ENCODE results near the gene ZFP69B.
A peak's percentile ranks its signal among the peaks of the same experiment; 100 is the strongest.

The ZFP69B gene

DNA sequence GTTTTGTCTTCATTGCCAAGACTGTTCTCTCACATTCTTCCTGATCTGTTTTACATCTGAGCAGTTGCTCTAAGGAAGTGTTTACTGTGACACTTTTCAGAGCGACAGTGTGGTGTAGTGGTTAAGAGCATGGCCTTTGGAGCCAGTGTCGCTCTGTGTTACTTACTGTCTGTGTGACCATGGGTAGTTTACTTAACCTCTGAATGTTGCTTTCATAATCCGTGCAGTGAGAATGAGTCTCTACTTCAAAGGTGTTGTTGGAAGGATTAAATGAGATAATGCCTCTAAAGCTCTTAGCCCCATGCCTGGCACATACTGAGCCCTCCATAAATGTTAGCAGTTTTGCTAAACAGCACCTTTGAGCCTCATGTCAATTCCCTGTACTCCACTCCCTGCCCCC lies 35.9 kb upstream of the ZFP69B start (continued):
- TF ChIP-seq ZNF837 (tag by site-specific recombination; IDR thresholded peaks at IDR 0.05) (no peak), REST (tag by site-specific recombination; IDR thresholded peaks at IDR 0.05) (no peak), ZNF777 (tag by site-specific recombination; IDR thresholded peaks at IDR 0.05; ENCODE audit: borderline replicate concordance) (no peak), ZNF558 (tag by site-specific recombination; IDR thresholded peaks at IDR 0.05) (no peak), ZNF211 (tag by site-specific recombination; IDR thresholded peaks at IDR 0.05; ENCODE audit: low read depth) (no peak), ZNF37A (tag by site-specific recombination; IDR thresholded peaks at IDR 0.05) (no peak), TRIM28 (IDR thresholded peaks at IDR 0.05; ENCODE audit: borderline replicate concordance, low read length) (no peak)
- TF ChIP-seq, protein P1, sequence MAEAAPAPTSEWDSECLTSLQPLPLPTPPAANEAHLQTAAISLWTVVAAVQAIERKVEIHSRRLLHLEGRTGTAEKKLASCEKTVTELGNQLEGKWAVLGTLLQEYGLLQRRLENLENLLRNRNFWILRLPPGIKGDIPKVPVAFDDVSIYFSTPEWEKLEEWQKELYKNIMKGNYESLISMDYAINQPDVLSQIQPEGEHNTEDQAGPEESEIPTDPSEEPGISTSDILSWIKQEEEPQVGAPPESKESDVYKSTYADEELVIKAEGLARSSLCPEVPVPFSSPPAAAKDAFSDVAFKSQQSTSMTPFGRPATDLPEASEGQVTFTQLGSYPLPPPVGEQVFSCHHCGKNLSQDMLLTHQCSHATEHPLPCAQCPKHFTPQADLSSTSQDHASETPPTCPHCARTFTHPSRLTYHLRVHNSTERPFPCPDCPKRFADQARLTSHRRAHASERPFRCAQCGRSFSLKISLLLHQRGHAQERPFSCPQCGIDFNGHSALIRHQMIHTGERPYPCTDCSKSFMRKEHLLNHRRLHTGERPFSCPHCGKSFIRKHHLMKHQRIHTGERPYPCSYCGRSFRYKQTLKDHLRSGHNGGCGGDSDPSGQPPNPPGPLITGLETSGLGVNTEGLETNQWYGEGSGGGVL (tag by site-specific recombination; IDR thresholded peaks at IDR 0.05) = no peak

DNA sequence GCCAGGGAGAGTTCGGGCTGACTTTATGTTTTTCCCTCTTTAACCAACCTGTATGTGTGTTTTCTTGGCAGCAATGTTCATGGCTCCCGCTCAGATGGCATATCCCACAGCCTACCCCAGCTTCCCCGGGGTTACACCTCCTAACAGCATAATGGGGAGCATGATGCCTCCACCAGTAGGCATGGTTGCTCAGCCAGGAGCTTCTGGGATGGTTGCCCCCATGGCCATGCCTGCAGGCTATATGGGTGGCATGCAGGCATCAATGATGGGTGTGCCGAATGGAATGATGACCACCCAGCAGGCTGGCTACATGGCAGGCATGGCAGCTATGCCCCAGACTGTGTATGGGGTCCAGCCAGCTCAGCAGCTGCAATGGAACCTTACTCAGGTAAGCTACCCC lies 33.6 kb upstream of the ZFP69B start:
- no peak overlapping the region for H3K4me3 ChIP-seq (ENCODE audit: low read depth, low read length)

GRCh38 chr1:40421431-40422384 lies 28.6 kb upstream of the ZFP69B start:
- POLR2A ChIA-PET = no interaction called here
- H3K27ac ChIP-seq (ENCODE audit: extremely low read depth, low read depth, low read length) = no peak overlapping the region
- H3K4me3 ChIP-seq (ENCODE audit: low read depth, low read length) = no peak overlapping the region
- H3K4me1 ChIP-seq (ENCODE audit: control insufficient read depth, insufficient read depth, low read length) = peaks cover 6% of the 10 kb centered on the region
- CTCF ChIA-PET = interaction anchor here (0.7 kb wide), 1 partner anchor 390 kb away, joined by 4 read pairs; no protein-coding TSS in a partner anchor
- H3K36me3 ChIP-seq (ENCODE audit: control insufficient read depth in 2 of 2, insufficient read depth in 1 of 2, low read length in 2 of 2) = peaks cover 0 to 57% of the 10 kb centered on the region in 2 experiments; a peak in 1 of 3 replicates
- H3K9me3 ChIP-seq (ENCODE audit: control insufficient read depth, insufficient read depth, low read depth, low read length) = no peaks in the 10 kb centered on the region
- TF ChIP-seq ZNF341 (tag by site-specific recombination; IDR thresholded peaks at IDR 0.05; ENCODE audit: low read depth) (peak; percentile 78), ZNF701 (tag by site-specific recombination; IDR thresholded peaks at IDR 0.05) (0 out of 2 replicates have a peak, but pooled peaks have one; percentile 46), YY1 (tag by site-specific recombination; IDR thresholded peaks at IDR 0.05) (no peak), ZFP37 (tag by site-specific recombination; IDR thresholded peaks at IDR 0.05) (no peak), ZNF549 (tag by site-specific recombination; IDR thresholded peaks at IDR 0.05) (no peak), ZNF266 (tag by site-specific recombination; IDR thresholded peaks at IDR 0.05; ENCODE audit: low read depth) (no peak), ZNF624 (tag by site-specific recombination; IDR thresholded peaks at IDR 0.05) (no peak)
- TF ChIP-seq, protein P2, sequence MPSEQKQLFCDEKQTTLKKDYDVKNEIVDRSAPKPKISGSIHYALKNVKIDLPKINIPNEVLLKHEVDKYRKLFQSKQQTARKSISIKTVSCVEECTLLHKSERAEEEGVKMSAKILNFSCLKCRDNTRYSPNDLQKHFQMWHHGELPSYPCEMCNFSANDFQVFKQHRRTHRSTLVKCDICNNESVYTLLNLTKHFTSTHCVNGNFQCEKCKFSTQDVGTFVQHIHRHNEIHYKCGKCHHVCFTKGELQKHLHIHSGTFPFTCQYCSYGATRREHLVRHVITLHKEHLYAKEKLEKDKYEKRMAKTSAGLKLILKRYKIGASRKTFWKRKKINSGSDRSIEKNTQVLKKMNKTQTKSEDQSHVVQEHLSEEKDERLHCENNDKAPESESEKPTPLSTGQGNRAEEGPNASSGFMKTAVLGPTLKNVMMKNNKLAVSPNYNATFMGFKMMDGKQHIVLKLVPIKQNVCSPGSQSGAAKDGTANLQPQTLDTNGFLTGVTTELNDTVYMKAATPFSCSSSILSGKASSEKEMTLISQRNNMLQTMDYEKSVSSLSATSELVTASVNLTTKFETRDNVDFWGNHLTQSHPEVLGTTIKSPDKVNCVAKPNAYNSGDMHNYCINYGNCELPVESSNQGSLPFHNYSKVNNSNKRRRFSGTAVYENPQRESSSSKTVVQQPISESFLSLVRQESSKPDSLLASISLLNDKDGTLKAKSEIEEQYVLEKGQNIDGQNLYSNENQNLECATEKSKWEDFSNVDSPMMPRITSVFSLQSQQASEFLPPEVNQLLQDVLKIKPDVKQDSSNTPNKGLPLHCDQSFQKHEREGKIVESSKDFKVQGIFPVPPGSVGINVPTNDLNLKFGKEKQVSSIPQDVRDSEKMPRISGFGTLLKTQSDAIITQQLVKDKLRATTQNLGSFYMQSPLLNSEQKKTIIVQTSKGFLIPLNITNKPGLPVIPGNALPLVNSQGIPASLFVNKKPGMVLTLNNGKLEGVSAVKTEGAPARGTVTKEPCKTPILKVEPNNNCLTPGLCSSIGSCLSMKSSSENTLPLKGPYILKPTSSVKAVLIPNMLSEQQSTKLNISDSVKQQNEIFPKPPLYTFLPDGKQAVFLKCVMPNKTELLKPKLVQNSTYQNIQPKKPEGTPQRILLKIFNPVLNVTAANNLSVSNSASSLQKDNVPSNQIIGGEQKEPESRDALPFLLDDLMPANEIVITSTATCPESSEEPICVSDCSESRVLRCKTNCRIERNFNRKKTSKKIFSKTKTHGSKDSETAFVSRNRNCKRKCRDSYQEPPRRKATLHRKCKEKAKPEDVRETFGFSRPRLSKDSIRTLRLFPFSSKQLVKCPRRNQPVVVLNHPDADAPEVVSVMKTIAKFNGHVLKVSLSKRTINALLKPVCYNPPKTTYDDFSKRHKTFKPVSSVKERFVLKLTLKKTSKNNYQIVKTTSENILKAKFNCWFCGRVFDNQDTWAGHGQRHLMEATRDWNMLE (tag by site-specific recombination; conservative IDR thresholded peaks at IDR 0.05; ENCODE audit: low read depth) = no peak
- TF ChIP-seq, protein P3, sequence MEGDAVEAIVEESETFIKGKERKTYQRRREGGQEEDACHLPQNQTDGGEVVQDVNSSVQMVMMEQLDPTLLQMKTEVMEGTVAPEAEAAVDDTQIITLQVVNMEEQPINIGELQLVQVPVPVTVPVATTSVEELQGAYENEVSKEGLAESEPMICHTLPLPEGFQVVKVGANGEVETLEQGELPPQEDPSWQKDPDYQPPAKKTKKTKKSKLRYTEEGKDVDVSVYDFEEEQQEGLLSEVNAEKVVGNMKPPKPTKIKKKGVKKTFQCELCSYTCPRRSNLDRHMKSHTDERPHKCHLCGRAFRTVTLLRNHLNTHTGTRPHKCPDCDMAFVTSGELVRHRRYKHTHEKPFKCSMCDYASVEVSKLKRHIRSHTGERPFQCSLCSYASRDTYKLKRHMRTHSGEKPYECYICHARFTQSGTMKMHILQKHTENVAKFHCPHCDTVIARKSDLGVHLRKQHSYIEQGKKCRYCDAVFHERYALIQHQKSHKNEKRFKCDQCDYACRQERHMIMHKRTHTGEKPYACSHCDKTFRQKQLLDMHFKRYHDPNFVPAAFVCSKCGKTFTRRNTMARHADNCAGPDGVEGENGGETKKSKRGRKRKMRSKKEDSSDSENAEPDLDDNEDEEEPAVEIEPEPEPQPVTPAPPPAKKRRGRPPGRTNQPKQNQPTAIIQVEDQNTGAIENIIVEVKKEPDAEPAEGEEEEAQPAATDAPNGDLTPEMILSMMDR (tag by site-specific recombination; IDR thresholded peaks at IDR 0.05) = no peak

More for the DNA sequence above, 33.6 kb upstream of the ZFP69B start:
- ChIA-PET CTCF (interaction anchor here (1.1 to 2.0 kb wide), 3 partner anchors 12 to 273 kb away, joined by 4 to 5 read pairs (median 4); no protein-coding TSS in a partner anchor), POLR2A (no interaction called here)
- TF ChIP-seq ZNF596 (tag by site-specific recombination; IDR thresholded peaks at IDR 0.05) (no peak), ZNF335 (tag by site-specific recombination; conservative IDR thresholded peaks at IDR 0.05) (no peak)
- Histone ChIP-seq H3K27ac (ENCODE audit: extremely low read depth, low read depth, low read length) (no peak overlapping the region), H3K9me3 (ENCODE audit: control insufficient read depth, insufficient read depth, low read depth, low read length) (no peaks in the 10 kb centered on the region), H3K36me3 (ENCODE audit: control insufficient read depth in 2 of 2, insufficient read depth in 1 of 2, low read length in 2 of 2) (peaks cover 0 to 73% of the 10 kb centered on the region in 2 experiments; a peak in 1 of 3 replicates), H3K4me1 (ENCODE audit: control insufficient read depth, insufficient read depth, low read length) (peaks cover 3% of the 10 kb centered on the region)
